GM19035 (cell line): ENCODE results near the gene PTPN1.
"Not testable (repeated sequence)": the region's sequence is repeated elsewhere in the genome, so short reads cannot be mapped to it uniquely, and the experiment has no call there.

ENCODE experiments used
- ATAC-seq: cut with Tn5 transposase; IDR thresholded peaks from one replicate; pipeline ENCODE4 v1.9.1; 2021; ENCODE audit not compliant: unreplicated experiment

The PTPN1 gene

GRCh38 chr20:50602432-50603088, 92.4 kb downstream of the PTPN1 start:
- ATAC-seq = no peak

- no peak for ATAC-seq
Observed at GRCh38 chr20:50604451-50604850, 94.3 kb downstream of the PTPN1 start.

- ATAC-seq = no peak
Observed at GRCh38 chr20:50605136-50605535, 95.0 kb downstream of the PTPN1 start.

GRCh38 chr20:50607436-50607835, 97.3 kb downstream of the PTPN1 start:
- ATAC-seq = no peak

- no peak for ATAC-seq
Observed at GRCh38 chr20:50607850-50608749, 97.9 kb downstream of the PTPN1 start.

- ATAC-seq = no peak
Observed at GRCh38 chr20:50608750-50609104, 98.5 kb downstream of the PTPN1 start.

- ATAC-seq = no peak
Observed at GRCh38 chr20:50609438-50609989, 99.3 kb downstream of the PTPN1 start.

GRCh38 chr20:50610212-50610718, 100.1 kb downstream of the PTPN1 start:
- no peak for ATAC-seq

- no peak for ATAC-seq
Observed at GRCh38 chr20:50611128-50611810, 101.1 kb downstream of the PTPN1 start.

- ATAC-seq = no peak
Observed at GRCh38 chr20:50613438-50614169, 103.4 kb downstream of the PTPN1 start.

GRCh38 chr20:50615407-50615806, 105.2 kb downstream of the PTPN1 start:
- ATAC-seq = no peak

GRCh38 chr20:50617022-50617421, 106.8 kb downstream of the PTPN1 start:
- no peak for ATAC-seq

GRCh38 chr20:50618537-50618936, 108.4 kb downstream of the PTPN1 start:
- ATAC-seq = no peak

- not testable (repeated sequence) for ATAC-seq
Observed at GRCh38 chr20:50620459-50620858, 110.3 kb downstream of the PTPN1 start.

- ATAC-seq = no peak
Observed at GRCh38 chr20:50621068-50621665, 111.0 kb downstream of the PTPN1 start.

GRCh38 chr20:50624351-50625016, 114.3 kb downstream of the PTPN1 start:
- ATAC-seq = no peak

- no peak for ATAC-seq
Observed at GRCh38 chr20:50625986-50626677, 115.9 kb downstream of the PTPN1 start.

- no peak for ATAC-seq
Observed at GRCh38 chr20:50627747-50628146, 117.6 kb downstream of the PTPN1 start.

GRCh38 chr20:50628332-50628731, 118.1 kb downstream of the PTPN1 start:
- no peak for ATAC-seq
